ENCODE measurements around the gene GFRA4. TPM values are rescaled to one million over a fixed set of nuclear protein-coding genes. Genes with fewer than 3 reads are reported as not detected.

The GFRA4 gene
- total RNA-seq, 1 experiment from 2014 or later = not detected

DNA sequence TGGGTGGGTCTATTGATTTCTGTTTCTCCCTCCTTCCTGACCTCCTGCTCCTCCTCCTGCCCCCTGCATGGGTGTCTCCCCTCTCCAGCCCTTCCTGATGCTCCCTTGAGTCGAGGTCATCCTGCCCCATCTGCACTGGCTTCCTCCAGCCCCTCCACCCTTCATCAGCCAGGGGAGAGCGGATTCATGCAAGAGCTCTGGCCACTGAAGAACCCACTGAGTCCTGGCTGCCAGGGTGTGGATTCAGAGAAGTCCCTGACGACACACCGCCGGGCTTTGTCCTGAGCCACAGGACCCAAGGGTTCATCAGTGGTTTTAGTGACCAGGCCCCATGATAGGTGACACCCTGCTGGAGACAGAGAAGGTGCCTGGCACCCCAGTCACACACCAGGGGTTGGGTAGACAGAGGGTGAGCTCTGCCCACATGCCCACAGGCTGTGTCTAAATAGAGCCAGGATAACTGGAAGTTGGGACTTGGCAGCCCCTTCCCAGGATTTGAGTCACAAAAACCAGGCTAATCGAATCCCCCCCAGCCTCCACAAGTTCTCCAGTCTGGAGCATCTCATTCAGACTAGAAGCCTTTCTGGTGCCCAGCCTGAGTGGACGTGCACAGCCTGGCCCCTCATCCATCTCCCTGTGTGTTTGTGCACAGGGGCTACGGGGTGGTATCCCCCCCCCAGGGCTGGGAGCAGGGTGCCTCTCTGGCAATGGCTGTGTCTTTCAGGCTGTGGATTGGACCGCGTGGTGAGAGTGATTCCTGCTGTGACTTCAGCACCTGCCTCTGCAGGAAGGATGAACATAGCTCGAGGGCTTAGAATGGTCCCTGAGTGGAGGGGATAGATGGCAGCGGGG lies 1.2 kb downstream of the GFRA4 start:
- Histone ChIP-seq H3K4me1 (ENCODE audit: insufficient read depth, low read length) (no peaks in the 10 kb centered on the region; the same call in 1 of the 2 replicates), H2BK5ac (ENCODE audit: insufficient read length, low read length) (no peak overlapping the region), H4K8ac (replicated peaks; ENCODE audit: insufficient read length, low read depth, low read length) (no peak overlapping the region), H3K18ac (ENCODE audit: insufficient read length, low read depth, low read length) (no peak overlapping the region), H3K23ac (ENCODE audit: insufficient read length, low read depth, low read length) (no peak overlapping the region), H2AFZ (ENCODE audit: low read length) (no peak overlapping the region), H3K9ac (ENCODE audit: extremely low read depth, insufficient read length, low read length) (no peak overlapping the region), H3K27ac (ENCODE audit: insufficient read length, low read depth, low read length) (no peak overlapping the region), H4K5ac (ENCODE audit: insufficient read length, low read depth, low read length) (no peak overlapping the region), H3K9me3 (ENCODE audit: control insufficient read depth, low read depth, low read length) (no peaks in the 10 kb centered on the region), H2BK20ac (ENCODE audit: low read depth, low read length, poor library complexity, severe bottlenecking) (no peak overlapping the region), H3K79me2 (ENCODE audit: insufficient read depth, low read length) (no peaks in the 10 kb centered on the region), H2BK120ac (ENCODE audit: low read depth, low read length, poor library complexity, severe bottlenecking) (no peak overlapping the region), H2BK12ac (ENCODE audit: insufficient read length, low read depth, low read length) (no peak overlapping the region), H3T11ph (ENCODE audit: low read length) (no peak overlapping the region), H3K14ac (ENCODE audit: insufficient read depth, low read length) (no peak overlapping the region), H4K91ac (ENCODE audit: insufficient read length, low read depth, low read length) (no peak overlapping the region), H2AK5ac (ENCODE audit: insufficient read length, low read length) (no peak overlapping the region), H3K4ac (ENCODE audit: low read depth, low read length) (no peak overlapping the region), H3K27me3 (ENCODE audit: insufficient read depth, low read length) (peaks cover 5% of the 10 kb centered on the region; the same call in 1 of the 2 replicates), H4K20me1 (ENCODE audit: control insufficient read depth, insufficient read depth, insufficient read length) (no peaks in the 10 kb centered on the region), H3K4me2 (ENCODE audit: insufficient read depth, insufficient read length, low read length) (no peak overlapping the region), H3K23me2 (ENCODE audit: insufficient read length, low read depth, low read length, poor library complexity, severe bottlenecking) (no peaks in the 10 kb centered on the region), H2BK15ac (ENCODE audit: low read depth, low read length) (no peak overlapping the region), H3K56ac (ENCODE audit: insufficient read length, low read depth, low read length) (no peak overlapping the region), H3K79me1 (ENCODE audit: insufficient read depth, low read depth, low read length, poor library complexity, severe bottlenecking) (no peaks in the 10 kb centered on the region)
- Mint-ChIP-seq H3K36me3 (ENCODE audit: insufficient read depth in 1 of 3, low read depth in 3 of 3) (no peaks in the 10 kb centered on the region; a peak in 2 of 7 replicates), H3K9me3 (peaks cover 5 to 8% of the 10 kb centered on the region in 2 experiments; a peak in 3 of 5 replicates), H3K4me3 (no peak overlapping the region), H3K4me1 (peaks cover 6 to 14% of the 10 kb centered on the region in 2 experiments), H3K27me3 (ENCODE audit: low read depth) (peaks cover 55% of the 10 kb centered on the region), H3K27ac (no peak overlapping the region)
- no CpG with 5 or more reads among the region's 12 CpGs for WGBS (ENCODE audit: extremely low coverage, insufficient read length, low lambda C conversion rate)
- DNase-seq = no peak
- TF ChIP-seq, protein P1, sequence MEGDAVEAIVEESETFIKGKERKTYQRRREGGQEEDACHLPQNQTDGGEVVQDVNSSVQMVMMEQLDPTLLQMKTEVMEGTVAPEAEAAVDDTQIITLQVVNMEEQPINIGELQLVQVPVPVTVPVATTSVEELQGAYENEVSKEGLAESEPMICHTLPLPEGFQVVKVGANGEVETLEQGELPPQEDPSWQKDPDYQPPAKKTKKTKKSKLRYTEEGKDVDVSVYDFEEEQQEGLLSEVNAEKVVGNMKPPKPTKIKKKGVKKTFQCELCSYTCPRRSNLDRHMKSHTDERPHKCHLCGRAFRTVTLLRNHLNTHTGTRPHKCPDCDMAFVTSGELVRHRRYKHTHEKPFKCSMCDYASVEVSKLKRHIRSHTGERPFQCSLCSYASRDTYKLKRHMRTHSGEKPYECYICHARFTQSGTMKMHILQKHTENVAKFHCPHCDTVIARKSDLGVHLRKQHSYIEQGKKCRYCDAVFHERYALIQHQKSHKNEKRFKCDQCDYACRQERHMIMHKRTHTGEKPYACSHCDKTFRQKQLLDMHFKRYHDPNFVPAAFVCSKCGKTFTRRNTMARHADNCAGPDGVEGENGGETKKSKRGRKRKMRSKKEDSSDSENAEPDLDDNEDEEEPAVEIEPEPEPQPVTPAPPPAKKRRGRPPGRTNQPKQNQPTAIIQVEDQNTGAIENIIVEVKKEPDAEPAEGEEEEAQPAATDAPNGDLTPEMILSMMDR (conservative IDR thresholded peaks at IDR 0.05) = no peak
